SU-DHL-6 (cell line): ENCODE results near the gene MYLK.

Experiments used
- CTCF ChIP-seq: fragments of 200-600 bp; sonication (generic); IDR thresholded peaks from one replicate; pipeline ENCODE4 v1.5.1; 2017; ENCODE audit warnings: antibody characterized with exemption, mild to moderate bottlenecking, low read length, moderate library complexity; ENCODE audit not compliant: insufficient read depth, poor library complexity, severe bottlenecking
- EZH2phosphoT487 ChIP-seq: fragments of 200-600 bp; sonication (generic), shearing (Covaris generic); conservative IDR thresholded peaks from 2 replicates; pipeline ENCODE4 v1.6.1; 2018; ENCODE audit warnings: mild to moderate bottlenecking, antibody characterized with exemption, low read length, moderate library complexity, mixed read lengths

- no peak for TF ChIP-seq EZH2phosphoT487
- TF ChIP-seq CTCF, result no peak
These were observed 194.3 kb downstream of the MYLK start for GRCh38 chr3:123689831-123690230.
